ENCODE measurements around the gene POLR3A. TPM values are rescaled to one million over a fixed set of nuclear protein-coding genes. Genes with fewer than 3 reads are reported as not detected.

POLR3A gene
- total and polyA plus RNA-seq, 2 of the 13 experiments (the other 11 are each of a cell fraction or from before 2014, with no cell fraction given), result 13.6 to 19.2 TPM

DNA sequence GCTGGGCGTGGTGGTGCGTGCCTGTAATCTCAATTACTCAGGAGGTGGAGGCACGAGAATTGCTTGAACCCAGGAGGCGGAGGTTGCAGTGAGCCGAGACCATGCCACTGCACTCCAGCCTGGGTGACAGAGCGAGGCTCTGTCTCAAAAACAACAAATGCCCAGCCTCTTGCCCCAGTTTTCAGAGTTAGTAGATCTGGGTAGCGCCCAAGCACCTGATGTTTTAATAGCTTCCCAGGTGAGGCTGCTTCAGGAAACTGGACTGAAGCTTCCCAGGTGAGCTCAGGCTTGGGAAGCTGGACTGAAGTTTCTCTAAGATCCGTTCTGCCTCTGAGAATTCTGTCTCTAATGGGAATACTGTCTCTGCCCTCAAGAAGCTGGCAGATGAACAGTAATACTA is 16.5 kb upstream of the POLR3A start:
- Histone ChIP-seq H3K4me1 (ENCODE audit: insufficient read depth, low read length) (peaks cover 28% of the 10 kb centered on the region), H3K79me2 (ENCODE audit: insufficient read depth, low read length) (no peaks in the 10 kb centered on the region), H3K9me3 (ENCODE audit: low read length) (no peaks in the 10 kb centered on the region), H3K4me2 (ENCODE audit: low read depth, low read length) (no peak overlapping the region), H4K20me1 (ENCODE audit: insufficient read depth, low read length) (peaks cover 21% of the 10 kb centered on the region), H3K27me3 (ENCODE audit: control insufficient read depth in 1 of 2, insufficient read depth in 2 of 2, low read length in 2 of 2) (no peaks in the 10 kb centered on the region), H3K27ac (ENCODE audit: extremely low read length, insufficient read depth, low read length) (no peak overlapping the region), H3K9ac (ENCODE audit: insufficient read depth, low read depth, low read length) (no peak overlapping the region), H2AFZ (ENCODE audit: low read length) (no peak overlapping the region), H3K4me3 (replicated peaks in 1 of 3; ENCODE audit: insufficient read depth in 1 of 3, low read depth in 2 of 3, low read length in 3 of 3) (no peak overlapping the region), H3K36me3 (replicated peaks in 1 of 2; ENCODE audit: control insufficient read depth in 1 of 2, insufficient read depth in 2 of 2, low read length in 2 of 2) (peaks cover 3 to 14% of the 10 kb centered on the region in 2 experiments; a peak in 4 of 5 replicates)
- no peak for ATAC-seq
- ChIA-PET CTCF (ENCODE audit: low intra/inter-chr PET ratio, low total read pairs) (no interaction called here), POLR2A (interaction anchor here (1.1 to 1.5 kb wide), 2 partner anchors 9 to 1024 kb away, joined by 3 to 4 read pairs; no protein-coding TSS in a partner anchor)
- no peak for FAIRE-seq
- intact Hi-C loops (cut with micrococcal nuclease; ENCODE audit: unreplicated experiment), result loop anchor here (5.0 to 10.0 kb wide), 4 partner anchors 259 to 1151 kb away; no protein-coding TSS in a partner anchor
- no TSS peak for BruUV-seq (replicated peaks)
- TF ChIP-seq JUND (CRISPR knock-in tag; IDR thresholded peaks at IDR 0.05), result no peak
- no peak for TF ChIP-seq ZNF530 (CRISPR knock-in tag; IDR thresholded peaks at IDR 0.05; ENCODE audit: low read depth)
- TF ChIP-seq JUN (CRISPR knock-in tag; IDR thresholded peaks at IDR 0.05), result no peak
- TF ChIP-seq ZNF24 (IDR thresholded peaks at IDR 0.05), result no peak
- TF ChIP-seq ZNF546 (CRISPR knock-in tag; conservative IDR thresholded peaks at IDR 0.05), result no peak
- TF ChIP-seq ZNF335 (CRISPR knock-in tag; IDR thresholded peaks at IDR 0.05), result no peak
- in situ Hi-C loops (cut with HindIII; ENCODE audit: extremely low pct_ligation_motif_present, low pct_unique_long_range_greater_than_20kb), result loop anchor here (5.0 kb wide), 1 partner anchor 121 kb away; no protein-coding TSS in a partner anchor
- DNase-seq (ENCODE audit: low spot score), result no peak
- WGBS (ENCODE audit: low lambda C conversion rate), result 99% methylated on average over 6 of the region's 8 CpGs

- POLR2A ChIA-PET, result interaction anchor here (1.1 kb wide), 1 partner anchor 8 kb away, joined by 3 read pairs; no protein-coding TSS in a partner anchor
Observed at GRCh38 chr10:78045237-78045636, 15.9 kb upstream of the POLR3A start.

More at GRCh38 chr10:78045237-78045636, 15.9 kb upstream of the POLR3A start:
- Histone ChIP-seq H3K9me3 (ENCODE audit: low read length) (no peaks in the 10 kb centered on the region), H3K79me2 (ENCODE audit: insufficient read depth, low read length) (no peaks in the 10 kb centered on the region), H3K27me3 (ENCODE audit: control insufficient read depth in 1 of 2, insufficient read depth in 2 of 2, low read length in 2 of 2) (no peaks in the 10 kb centered on the region), H3K4me3 (replicated peaks in 1 of 3; ENCODE audit: insufficient read depth in 1 of 3, low read depth in 2 of 3, low read length in 3 of 3) (no peak overlapping the region), H3K4me2 (ENCODE audit: low read depth, low read length) (no peak overlapping the region), H4K20me1 (ENCODE audit: insufficient read depth, low read length) (peaks cover 27% of the 10 kb centered on the region), H3K9ac (ENCODE audit: insufficient read depth, low read depth, low read length) (no peak overlapping the region), H3K36me3 (replicated peaks in 1 of 2; ENCODE audit: control insufficient read depth in 1 of 2, insufficient read depth in 2 of 2, low read length in 2 of 2) (peaks cover 8 to 20% of the 10 kb centered on the region in 2 experiments; a peak in 4 of 5 replicates), H2AFZ (ENCODE audit: low read length) (no peak overlapping the region), H3K4me1 (ENCODE audit: insufficient read depth, low read length) (peaks cover 28% of the 10 kb centered on the region), H3K27ac (ENCODE audit: extremely low read length, insufficient read depth, low read length) (no peak overlapping the region)
- no peak for FAIRE-seq
- ATAC-seq, result no peak
- 90% methylated on average over 10 of the region's 10 CpGs for WGBS (ENCODE audit: low lambda C conversion rate)
- TF ChIP-seq TGIF2 (CRISPR knock-in tag; IDR thresholded peaks at IDR 0.05), result no peak
- TF ChIP-seq ZNF790 (CRISPR knock-in tag; IDR thresholded peaks at IDR 0.05; ENCODE audit: borderline replicate concordance), result no peak
- intact Hi-C loops (cut with micrococcal nuclease; ENCODE audit: unreplicated experiment) (loop anchor here (5.0 to 10.0 kb wide), 4 partner anchors 260 to 1152 kb away; no protein-coding TSS in a partner anchor), in situ Hi-C loops (cut with HindIII; ENCODE audit: extremely low pct_ligation_motif_present, low pct_unique_long_range_greater_than_20kb) (loop anchor here (5.0 kb wide), 1 partner anchor 122 kb away; no protein-coding TSS in a partner anchor)
- no TSS peak for BruUV-seq (replicated peaks)
- CTCF ChIA-PET (ENCODE audit: low intra/inter-chr PET ratio, low total read pairs), result no interaction called here
- no peak for DNase-seq (ENCODE audit: low spot score)
